Placental pericyte (primary cell): ENCODE measurements around the gene PKN2. TPM values are rescaled to one million over a fixed set of nuclear protein-coding genes. Genes with fewer than 3 reads are reported as not detected.

Experiments used
- small RNA-seq: library from RNA; depleted of rRNA; stranded (forward); fragments of <200 nt; gene quantifications from one replicate; pipeline ENCODE3, GENCODE V24; 2012; ENCODE audit warnings: low replicate concordance
- total RNA-seq: library from RNA; depleted of rRNA; stranded (reverse); fragments of >200 nt; gene quantifications from 2 replicates; pipeline ENCODE4 v1.2.3, GENCODE V29; 2012

Gene PKN2
- total RNA-seq = 30.0 and 40.9 TPM in 2 replicates

GRCh38 chr1:88683541-88684481 lies at the start of gene PKN2:
Gene PKN2 (plus strand): TSS chr1:88684273. CDS start chr1:88684581, 308 bp downstream.

Small RNA genes lying within 50 kb of the gene (small RNA-seq; reads per million reads assigned to genes)
- not detected for gene RNU6-125P

Other genes with a start within 250 kb of the PKN2 start
- 36.3 and 41.1 TPM in 2 replicates for gene GTF2B, start 207.3 kb downstream of the PKN2 start, total RNA-seq